ENCODE measurements around the gene IDH3A. TPM values are rescaled to one million over a fixed set of nuclear protein-coding genes. Genes with fewer than 3 reads are reported as not detected.

IDH3A gene
- total RNA-seq, 2 donors from 2014 or later: 34.2 to 43.2 TPM

DNA sequence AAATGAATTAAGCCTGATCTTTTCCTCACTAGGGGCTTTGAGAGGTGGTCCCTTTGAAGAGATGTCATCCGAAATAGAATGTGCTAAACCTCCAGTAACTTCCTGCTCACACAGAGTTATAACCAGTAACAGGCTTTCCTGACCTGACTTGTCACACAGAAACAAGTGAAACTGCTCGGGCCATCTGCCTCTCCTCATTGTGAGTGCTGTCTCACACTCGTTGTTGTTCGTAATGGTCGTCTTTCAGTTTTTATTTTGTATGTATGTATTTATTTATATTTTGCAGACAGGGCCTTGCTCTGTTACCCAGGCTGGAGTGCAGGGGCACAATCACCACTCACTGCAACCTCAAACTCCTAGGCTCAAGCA lies 61.2 kb downstream of the IDH3A start:
- H3K27ac Mint-ChIP-seq: no peak overlapping the region
- peaks cover 36% of the 10 kb centered on the region for H3K4me1 Mint-ChIP-seq
- TF ChIP-seq, protein P1, sequence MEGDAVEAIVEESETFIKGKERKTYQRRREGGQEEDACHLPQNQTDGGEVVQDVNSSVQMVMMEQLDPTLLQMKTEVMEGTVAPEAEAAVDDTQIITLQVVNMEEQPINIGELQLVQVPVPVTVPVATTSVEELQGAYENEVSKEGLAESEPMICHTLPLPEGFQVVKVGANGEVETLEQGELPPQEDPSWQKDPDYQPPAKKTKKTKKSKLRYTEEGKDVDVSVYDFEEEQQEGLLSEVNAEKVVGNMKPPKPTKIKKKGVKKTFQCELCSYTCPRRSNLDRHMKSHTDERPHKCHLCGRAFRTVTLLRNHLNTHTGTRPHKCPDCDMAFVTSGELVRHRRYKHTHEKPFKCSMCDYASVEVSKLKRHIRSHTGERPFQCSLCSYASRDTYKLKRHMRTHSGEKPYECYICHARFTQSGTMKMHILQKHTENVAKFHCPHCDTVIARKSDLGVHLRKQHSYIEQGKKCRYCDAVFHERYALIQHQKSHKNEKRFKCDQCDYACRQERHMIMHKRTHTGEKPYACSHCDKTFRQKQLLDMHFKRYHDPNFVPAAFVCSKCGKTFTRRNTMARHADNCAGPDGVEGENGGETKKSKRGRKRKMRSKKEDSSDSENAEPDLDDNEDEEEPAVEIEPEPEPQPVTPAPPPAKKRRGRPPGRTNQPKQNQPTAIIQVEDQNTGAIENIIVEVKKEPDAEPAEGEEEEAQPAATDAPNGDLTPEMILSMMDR (conservative IDR thresholded peaks at IDR 0.05): no peak
- H3K27me3 ChIP-seq (ENCODE audit: control insufficient read depth, insufficient read depth, low read length, poor library complexity, severe bottlenecking): no peaks in the 10 kb centered on the region
- H3K4me1 ChIP-seq (ENCODE audit: control insufficient read depth, insufficient read depth, low read length): peaks cover 13% of the 10 kb centered on the region
- no peaks in the 10 kb centered on the region for H3K9me3 ChIP-seq (ENCODE audit: control insufficient read depth, low read length)
- H3K4me3 ChIP-seq (ENCODE audit: low read length): no peak overlapping the region
- WGBS, 2 experiments (ENCODE audit: insufficient coverage in 1 of 2, insufficient read length in 1 of 2): 82 to 94% methylated on average over 2 to 5 of the region's 5 CpGs
- no peaks in the 10 kb centered on the region for H3K36me3 Mint-ChIP-seq (ENCODE audit: low read depth)
- H3K27me3 Mint-ChIP-seq (ENCODE audit: insufficient read depth): peaks cover 3% of the 10 kb centered on the region
- no peak overlapping the region for H3K4me3 Mint-ChIP-seq
- no peak overlapping the region for H3K9ac ChIP-seq (ENCODE audit: extremely low read depth, low read length, poor library complexity, severe bottlenecking)
- no peak overlapping the region for H3K27ac ChIP-seq (ENCODE audit: low read depth, low read length)
- peak; percentile 38 for DNase-seq
- no peaks in the 10 kb centered on the region for H3K9me3 Mint-ChIP-seq
- H3K36me3 ChIP-seq (ENCODE audit: control insufficient read depth, insufficient read depth, low read length): no peaks in the 10 kb centered on the region

DNA sequence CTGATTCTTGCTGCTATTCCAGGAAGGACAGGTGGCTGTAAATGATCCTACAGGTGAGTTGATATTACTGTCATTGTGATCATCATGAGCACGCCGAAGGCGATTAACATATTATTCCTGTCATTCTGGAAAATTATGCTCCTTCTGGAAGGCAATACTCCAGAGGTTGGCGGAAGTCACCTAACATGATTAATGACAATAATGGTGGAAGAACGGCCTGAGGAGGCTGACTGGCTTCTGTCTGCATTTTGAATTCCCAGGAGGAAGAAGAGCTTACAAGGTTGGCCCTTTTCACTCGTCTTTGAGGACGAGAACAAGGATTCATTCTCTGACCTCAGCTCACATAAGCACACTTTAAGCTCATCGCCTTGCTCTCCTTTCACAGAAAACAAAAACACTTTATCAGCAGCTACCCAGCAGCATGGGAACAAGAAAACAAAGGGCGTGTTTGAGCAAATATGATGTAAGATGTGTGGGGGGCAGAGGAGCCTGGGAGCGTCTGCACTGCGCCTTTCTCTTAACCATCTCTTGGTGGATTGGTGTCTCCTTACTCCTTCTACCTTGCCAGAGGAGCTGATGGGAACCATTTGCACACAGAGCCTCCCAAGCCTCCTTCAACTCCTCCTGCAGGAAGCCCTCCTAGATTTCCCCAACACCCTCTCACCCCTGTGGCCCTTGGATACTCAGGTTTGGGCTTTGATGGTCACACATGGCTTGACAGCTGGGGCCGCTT lies 62.2 kb downstream of the IDH3A start:
- Histone ChIP-seq H3K36me3 (ENCODE audit: control insufficient read depth, insufficient read depth, low read length) (no peaks in the 10 kb centered on the region), H3K27me3 (ENCODE audit: control insufficient read depth, insufficient read depth, low read length, poor library complexity, severe bottlenecking) (no peaks in the 10 kb centered on the region), H3K9ac (ENCODE audit: extremely low read depth, low read length, poor library complexity, severe bottlenecking) (no peak overlapping the region), H3K27ac (ENCODE audit: low read depth, low read length) (no peak overlapping the region), H3K9me3 (ENCODE audit: control insufficient read depth, low read length) (no peaks in the 10 kb centered on the region), H3K4me3 (ENCODE audit: low read length) (no peak overlapping the region), H3K4me1 (ENCODE audit: control insufficient read depth, insufficient read depth, low read length) (peaks cover 13% of the 10 kb centered on the region)
- H3K9me3 Mint-ChIP-seq: no peaks in the 10 kb centered on the region
- no peaks in the 10 kb centered on the region for H3K36me3 Mint-ChIP-seq (ENCODE audit: low read depth)
- peak; percentile 53 for DNase-seq
- peaks cover 34% of the 10 kb centered on the region for H3K4me1 Mint-ChIP-seq
- H3K4me3 Mint-ChIP-seq: no peak overlapping the region
- no peak overlapping the region for H3K27ac Mint-ChIP-seq
- peaks cover 3% of the 10 kb centered on the region for H3K27me3 Mint-ChIP-seq (ENCODE audit: insufficient read depth)
- WGBS, 2 experiments (ENCODE audit: insufficient coverage in 1 of 2, insufficient read length in 1 of 2): 93 to 96% methylated on average over 7 to 12 of the region's 12 CpGs
- TF ChIP-seq, protein P1 (conservative IDR thresholded peaks at IDR 0.05): no peak

DNA sequence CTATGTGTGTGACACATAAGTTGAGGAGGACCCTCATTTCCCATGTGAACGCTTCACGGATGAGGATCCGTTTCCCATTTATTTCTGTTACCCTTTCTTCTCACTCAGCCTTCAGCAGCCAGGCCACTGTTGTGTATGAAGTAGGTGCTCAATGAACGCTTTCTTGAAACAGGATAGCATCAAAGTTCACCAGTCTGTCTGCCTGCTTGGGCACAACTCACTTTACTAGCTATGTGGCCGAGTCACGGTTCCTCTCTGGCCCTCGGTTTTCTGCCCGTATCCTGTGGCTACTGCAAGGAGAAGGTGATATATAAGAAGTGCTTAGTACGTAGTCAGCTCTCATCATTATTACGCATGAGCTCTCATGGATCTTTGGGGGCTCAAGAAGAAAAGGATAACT lies 62.8 kb downstream of the IDH3A start:
- H3K36me3 Mint-ChIP-seq (ENCODE audit: low read depth): no peaks in the 10 kb centered on the region
- no peaks in the 10 kb centered on the region for H3K9me3 Mint-ChIP-seq
- Histone ChIP-seq H3K27me3 (ENCODE audit: control insufficient read depth, insufficient read depth, low read length, poor library complexity, severe bottlenecking) (no peaks in the 10 kb centered on the region), H3K9me3 (ENCODE audit: control insufficient read depth, low read length) (no peaks in the 10 kb centered on the region), H3K27ac (ENCODE audit: low read depth, low read length) (no peak overlapping the region), H3K4me1 (ENCODE audit: control insufficient read depth, insufficient read depth, low read length) (peaks cover 13% of the 10 kb centered on the region), H3K9ac (ENCODE audit: extremely low read depth, low read length, poor library complexity, severe bottlenecking) (no peak overlapping the region), H3K4me3 (ENCODE audit: low read length) (no peak overlapping the region), H3K36me3 (ENCODE audit: control insufficient read depth, insufficient read depth, low read length) (no peaks in the 10 kb centered on the region)
- DNase-seq: no peak
- H3K4me3 Mint-ChIP-seq: no peak overlapping the region
- H3K27ac Mint-ChIP-seq: no peak overlapping the region
- WGBS, 2 experiments (ENCODE audit: insufficient coverage in 1 of 2, insufficient read length in 1 of 2): 98 to 99% methylated on average over 10 of the region's 10 CpGs
- H3K4me1 Mint-ChIP-seq: peaks cover 29% of the 10 kb centered on the region
- H3K27me3 Mint-ChIP-seq (ENCODE audit: insufficient read depth): peaks cover 3% of the 10 kb centered on the region
- TF ChIP-seq, protein P1 (conservative IDR thresholded peaks at IDR 0.05): no peak
